Measurements from ENCODE around the gene CD9. TPM values are rescaled to one million over a fixed set of nuclear protein-coding genes. Genes with fewer than 3 reads are reported as not detected.

Gene CD9
- total RNA-seq, 1 donor from 2014 or later: 181 TPM

DNA sequence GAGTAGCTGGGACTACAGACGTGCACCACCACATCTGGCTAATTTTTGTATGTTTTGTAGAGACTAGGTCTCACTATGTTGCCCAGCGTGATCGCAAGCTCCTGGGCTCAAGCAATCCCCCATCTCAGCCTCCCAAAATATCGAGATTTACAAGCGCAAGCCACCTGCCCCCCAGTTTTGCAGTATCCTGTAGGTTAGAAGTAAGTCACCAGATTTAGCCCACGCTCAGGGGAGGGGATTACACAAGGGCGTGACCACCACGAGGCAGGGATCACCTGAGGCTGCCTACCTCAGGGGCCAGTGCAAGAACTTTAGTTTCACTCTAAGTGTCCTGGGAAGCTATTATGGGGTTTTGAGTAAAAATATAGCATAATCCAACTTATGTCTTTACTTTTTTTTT is 71.1 kb downstream of the CD9 start:
- H3K4me1 ChIP-seq: peaks cover 4 to 5% of the 10 kb centered on the region in 2 donors
- intact Hi-C loops (cut with DNase I): no loop called here

DNA sequence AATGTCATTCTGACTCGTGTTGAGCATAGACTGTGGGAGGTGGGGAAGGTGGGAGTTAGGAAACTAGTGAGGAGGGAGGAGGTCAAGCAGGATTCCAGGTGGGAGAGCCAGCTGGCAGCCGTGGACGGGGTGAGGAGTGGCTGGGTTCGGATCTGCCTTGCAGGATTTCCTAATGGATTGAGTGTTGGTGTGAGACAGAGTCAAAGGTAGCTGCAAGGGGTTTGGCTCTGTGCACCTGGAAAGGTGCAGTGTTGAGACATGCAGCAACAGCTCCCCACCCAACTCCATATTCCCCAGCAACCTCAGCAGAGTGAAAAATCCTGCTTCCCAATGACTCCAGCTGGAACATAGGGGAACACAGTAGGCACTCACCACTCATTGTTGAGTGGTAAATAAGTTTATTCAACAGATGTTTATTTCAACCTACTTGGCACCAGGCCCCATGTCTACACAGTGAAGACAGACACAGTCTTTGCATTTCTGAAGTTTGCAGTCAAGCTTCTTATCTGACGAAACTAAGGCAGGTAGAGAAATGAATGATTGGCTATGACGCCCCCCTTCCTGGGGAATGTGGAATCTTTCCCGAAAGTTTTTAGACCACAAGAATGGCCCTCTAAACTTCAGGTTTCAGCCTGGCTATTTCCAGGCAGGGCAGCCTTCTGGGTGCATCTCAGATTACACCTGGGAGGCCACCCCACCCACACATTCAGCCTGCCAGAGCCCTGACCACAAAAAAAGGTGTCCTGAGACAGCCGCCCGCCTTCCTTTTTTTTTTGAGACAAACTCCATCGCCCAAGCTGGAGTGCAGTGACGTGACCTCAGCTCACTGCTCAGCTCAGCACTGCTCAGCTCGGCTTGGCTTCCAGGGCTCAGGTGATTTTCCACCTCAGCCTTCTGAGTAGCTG is 72.4 kb downstream of the CD9 start:
- Histone ChIP-seq H3K27ac (no peak overlapping the region), H3K36me3 (no peaks in the 10 kb centered on the region), H3K4me1 (peaks cover 4 to 5% of the 10 kb centered on the region in 2 donors), H3K9me3 (no peaks in the 10 kb centered on the region), H3K4me3 (no peak overlapping the region), H3K27me3 (no peaks in the 10 kb centered on the region)
- no peak for DNase-seq (ENCODE audit: low spot score in 2 of 2)
- TF ChIP-seq, protein P1, sequence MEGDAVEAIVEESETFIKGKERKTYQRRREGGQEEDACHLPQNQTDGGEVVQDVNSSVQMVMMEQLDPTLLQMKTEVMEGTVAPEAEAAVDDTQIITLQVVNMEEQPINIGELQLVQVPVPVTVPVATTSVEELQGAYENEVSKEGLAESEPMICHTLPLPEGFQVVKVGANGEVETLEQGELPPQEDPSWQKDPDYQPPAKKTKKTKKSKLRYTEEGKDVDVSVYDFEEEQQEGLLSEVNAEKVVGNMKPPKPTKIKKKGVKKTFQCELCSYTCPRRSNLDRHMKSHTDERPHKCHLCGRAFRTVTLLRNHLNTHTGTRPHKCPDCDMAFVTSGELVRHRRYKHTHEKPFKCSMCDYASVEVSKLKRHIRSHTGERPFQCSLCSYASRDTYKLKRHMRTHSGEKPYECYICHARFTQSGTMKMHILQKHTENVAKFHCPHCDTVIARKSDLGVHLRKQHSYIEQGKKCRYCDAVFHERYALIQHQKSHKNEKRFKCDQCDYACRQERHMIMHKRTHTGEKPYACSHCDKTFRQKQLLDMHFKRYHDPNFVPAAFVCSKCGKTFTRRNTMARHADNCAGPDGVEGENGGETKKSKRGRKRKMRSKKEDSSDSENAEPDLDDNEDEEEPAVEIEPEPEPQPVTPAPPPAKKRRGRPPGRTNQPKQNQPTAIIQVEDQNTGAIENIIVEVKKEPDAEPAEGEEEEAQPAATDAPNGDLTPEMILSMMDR (IDR thresholded peaks at IDR 0.05): no peak
- intact Hi-C loops (cut with DNase I): no loop called here

More for the DNA sequence above, 71.1 kb downstream of the CD9 start:
- DNase-seq (ENCODE audit: low spot score in 2 of 2): no peak
- Histone ChIP-seq H3K4me3 (no peak overlapping the region), H3K27ac (no peak overlapping the region), H3K9me3 (no peaks in the 10 kb centered on the region), H3K27me3 (no peaks in the 10 kb centered on the region), H3K36me3 (no peaks in the 10 kb centered on the region)
- TF ChIP-seq, protein P1 (IDR thresholded peaks at IDR 0.05): no peak

DNA sequence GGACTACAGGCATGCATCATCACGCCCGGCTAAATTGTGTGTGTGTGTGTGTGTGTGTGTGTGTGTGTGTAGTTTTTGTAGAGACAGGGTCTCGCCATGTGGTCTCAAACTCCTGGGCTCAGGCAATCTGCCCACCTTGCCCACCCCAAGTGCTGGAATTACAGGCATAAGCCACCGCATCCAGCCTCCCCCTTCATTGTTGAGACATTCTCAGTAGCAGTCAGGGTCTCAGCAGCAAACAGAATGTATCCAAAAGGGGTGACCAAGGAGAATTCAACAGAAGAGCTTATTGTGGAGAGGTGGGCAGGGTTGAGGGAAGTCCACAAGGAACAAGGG is 73.0 kb downstream of the CD9 start:
- intact Hi-C loops (cut with DNase I): no loop called here
- Histone ChIP-seq H3K4me1 (peaks cover 4 to 8% of the 10 kb centered on the region in 2 donors), H3K27me3 (no peaks in the 10 kb centered on the region), H3K9me3 (no peaks in the 10 kb centered on the region), H3K4me3 (no peak overlapping the region), H3K36me3 (no peaks in the 10 kb centered on the region), H3K27ac (no peak overlapping the region)
- no peak for DNase-seq (ENCODE audit: low spot score in 2 of 2)
- TF ChIP-seq, protein P1 (IDR thresholded peaks at IDR 0.05): no peak

DNA sequence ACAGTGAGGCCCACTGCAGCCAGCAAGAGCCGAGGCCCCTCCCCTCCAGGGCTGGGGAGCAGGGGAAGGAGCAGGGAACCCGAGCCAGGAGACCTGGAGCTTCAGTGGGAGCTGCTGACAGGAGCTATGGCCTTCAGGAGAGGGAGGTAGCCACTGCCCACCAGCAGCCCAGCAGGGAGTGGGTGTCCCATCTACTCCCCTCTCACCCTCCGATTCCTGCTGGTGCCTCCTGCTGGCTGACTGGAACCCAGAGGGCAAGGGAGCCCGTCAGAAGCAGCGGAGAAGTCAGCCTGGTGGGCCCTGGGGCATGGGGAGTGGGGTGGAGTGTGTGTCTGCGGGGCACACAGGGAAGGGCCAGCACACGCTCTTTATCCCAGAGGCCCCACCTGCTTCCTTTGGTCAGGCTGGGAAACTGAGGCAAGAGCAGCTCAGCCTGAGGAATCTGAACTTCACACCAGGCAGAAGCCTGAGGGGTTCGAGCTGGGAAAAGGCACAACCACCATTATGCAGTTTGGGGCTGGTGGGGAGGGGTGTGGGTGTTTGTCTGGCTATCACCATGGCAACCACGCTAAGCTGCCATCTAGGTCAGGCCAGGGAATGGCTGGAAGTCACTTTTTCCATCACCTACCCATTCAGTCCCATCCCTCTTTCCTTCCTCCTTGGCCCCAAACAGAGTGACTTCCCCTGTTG is 73.5 kb downstream of the CD9 start:
- H3K27me3 ChIP-seq: no peaks in the 10 kb centered on the region
- no peaks in the 10 kb centered on the region for H3K9me3 ChIP-seq
- intact Hi-C loops (cut with DNase I): no loop called here
- no peak overlapping the region for H3K27ac ChIP-seq
- H3K4me1 ChIP-seq: peaks cover 2 to 6% of the 10 kb centered on the region in 2 donors
- TF ChIP-seq, protein P1 (IDR thresholded peaks at IDR 0.05): no peak
- DNase-seq (ENCODE audit: low spot score in 2 of 2): no peak
- H3K36me3 ChIP-seq: no peaks in the 10 kb centered on the region
- no peak overlapping the region for H3K4me3 ChIP-seq

DNA sequence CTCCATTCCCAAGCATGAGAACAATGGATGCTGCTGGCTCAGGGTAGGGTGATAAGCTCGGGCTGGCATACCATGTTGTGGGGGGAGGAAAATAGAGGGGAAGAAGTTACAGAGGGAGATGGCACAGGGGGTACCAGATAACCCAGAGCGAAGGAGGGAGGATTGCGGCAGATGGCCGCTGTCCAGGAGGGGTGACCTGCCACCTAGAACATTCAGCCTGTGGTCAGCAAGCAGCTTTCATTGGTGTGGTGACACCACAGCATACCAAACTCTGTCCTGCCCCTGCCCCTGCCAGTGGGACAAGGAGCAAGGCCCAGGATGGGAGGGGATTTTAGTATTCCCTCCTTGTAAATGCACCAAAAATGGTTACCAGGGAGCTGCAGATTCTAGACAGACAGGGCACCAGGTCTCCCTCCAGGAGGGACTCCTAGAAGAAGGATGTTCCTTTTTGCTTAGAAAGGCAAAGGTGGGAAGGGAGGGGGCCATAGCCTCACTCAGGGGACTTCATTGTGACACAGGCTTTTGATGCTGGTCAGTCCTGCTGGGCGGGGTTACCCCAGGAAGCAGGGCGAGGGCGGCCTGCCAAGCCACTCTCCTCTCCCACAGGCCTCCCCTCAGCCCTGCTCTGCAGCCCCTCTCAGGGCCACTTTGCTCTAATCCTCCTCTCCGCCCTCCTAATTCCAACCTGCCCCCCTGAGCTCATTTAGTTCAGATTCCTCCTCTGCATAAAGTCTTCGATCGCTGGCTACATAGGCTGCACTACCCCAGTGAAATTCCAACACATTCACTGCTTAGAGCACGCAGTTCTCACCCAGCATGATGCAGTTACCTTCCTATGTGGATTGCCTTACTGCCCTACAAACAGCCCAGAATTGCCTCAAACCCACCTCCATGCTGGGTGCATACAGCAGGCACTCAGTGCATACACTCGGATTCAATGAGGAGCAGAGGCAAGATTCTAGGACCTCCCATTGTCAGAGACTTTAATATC is 74.3 kb downstream of the CD9 start:
- Histone ChIP-seq H3K4me1 (peaks cover 4 to 11% of the 10 kb centered on the region in 2 donors), H3K27ac (no peak overlapping the region), H3K27me3 (no peaks in the 10 kb centered on the region), H3K36me3 (no peaks in the 10 kb centered on the region), H3K9me3 (no peaks in the 10 kb centered on the region), H3K4me3 (no peak overlapping the region)
- TF ChIP-seq, protein P1 (IDR thresholded peaks at IDR 0.05): no peak
- no peak for DNase-seq (ENCODE audit: low spot score in 2 of 2)
- intact Hi-C loops (cut with DNase I): no loop called here
